ENCODE data around the gene MAPK6. TPM values are rescaled to one million over a fixed set of nuclear protein-coding genes. Genes with fewer than 3 reads are reported as not detected.

Gene MAPK6
- total RNA-seq, 3 donors from 2014 or later: 47.6 to 86.8 (median 73.9) TPM

DNA sequence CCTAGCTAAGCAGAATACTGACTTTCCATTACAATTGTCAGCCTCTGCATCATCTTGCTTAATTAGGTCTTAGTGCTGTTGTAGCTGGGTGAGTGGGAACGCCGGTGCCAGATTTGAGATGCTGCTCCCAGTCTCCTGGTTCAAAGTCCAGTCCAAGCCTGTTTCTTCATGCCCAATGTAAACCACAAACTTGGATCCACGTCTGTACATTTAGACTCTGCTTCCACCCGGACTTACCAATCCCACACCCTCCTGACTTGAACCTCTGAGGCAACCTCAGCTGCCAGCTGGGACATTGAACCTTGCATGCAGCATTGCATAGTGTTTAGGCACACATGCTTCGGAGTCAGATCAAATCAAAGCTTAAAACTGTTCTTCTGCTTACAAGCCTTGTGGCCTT, 50.5 kb downstream of the MAPK6 start:
- peak; percentile 74 for ATAC-seq
- no peak overlapping the region for H3K4me3 ChIP-seq
- peaks cover 32% of the 10 kb centered on the region for H3K4me1 ChIP-seq (ENCODE audit: low read depth)
- DNase-seq: peak in 2 of 3 donors; percentile 58 to 74
- no peaks in the 10 kb centered on the region for H3K9me3 ChIP-seq
- TF ChIP-seq, protein P1, sequence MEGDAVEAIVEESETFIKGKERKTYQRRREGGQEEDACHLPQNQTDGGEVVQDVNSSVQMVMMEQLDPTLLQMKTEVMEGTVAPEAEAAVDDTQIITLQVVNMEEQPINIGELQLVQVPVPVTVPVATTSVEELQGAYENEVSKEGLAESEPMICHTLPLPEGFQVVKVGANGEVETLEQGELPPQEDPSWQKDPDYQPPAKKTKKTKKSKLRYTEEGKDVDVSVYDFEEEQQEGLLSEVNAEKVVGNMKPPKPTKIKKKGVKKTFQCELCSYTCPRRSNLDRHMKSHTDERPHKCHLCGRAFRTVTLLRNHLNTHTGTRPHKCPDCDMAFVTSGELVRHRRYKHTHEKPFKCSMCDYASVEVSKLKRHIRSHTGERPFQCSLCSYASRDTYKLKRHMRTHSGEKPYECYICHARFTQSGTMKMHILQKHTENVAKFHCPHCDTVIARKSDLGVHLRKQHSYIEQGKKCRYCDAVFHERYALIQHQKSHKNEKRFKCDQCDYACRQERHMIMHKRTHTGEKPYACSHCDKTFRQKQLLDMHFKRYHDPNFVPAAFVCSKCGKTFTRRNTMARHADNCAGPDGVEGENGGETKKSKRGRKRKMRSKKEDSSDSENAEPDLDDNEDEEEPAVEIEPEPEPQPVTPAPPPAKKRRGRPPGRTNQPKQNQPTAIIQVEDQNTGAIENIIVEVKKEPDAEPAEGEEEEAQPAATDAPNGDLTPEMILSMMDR (IDR thresholded peaks at IDR 0.05): no peak
- intact Hi-C loops (cut with DNase I, micrococcal nuclease): no loop called here
- H3K36me3 ChIP-seq (ENCODE audit: low read depth): no peaks in the 10 kb centered on the region

- ATAC-seq (peak; percentile 87), DNase-seq (peak in 1 of 3 donors; percentile 83)
- peaks cover 36% of the 10 kb centered on the region for H3K4me1 ChIP-seq (ENCODE audit: low read depth)
- H3K36me3 ChIP-seq (ENCODE audit: low read depth): no peaks in the 10 kb centered on the region
- intact Hi-C loops (cut with DNase I, micrococcal nuclease): loop anchor here in 1 of 2 donors (5.0 kb wide), 1 partner anchor 59 kb away; no protein-coding TSS in a partner anchor
- H3K4me3 ChIP-seq: no peak overlapping the region
- H3K9me3 ChIP-seq: no peaks in the 10 kb centered on the region
- TF ChIP-seq, protein P1 (IDR thresholded peaks at IDR 0.05): no peak
Measured at GRCh38 chr15:52071570-52071969, 52.6 kb downstream of the MAPK6 start.

DNA sequence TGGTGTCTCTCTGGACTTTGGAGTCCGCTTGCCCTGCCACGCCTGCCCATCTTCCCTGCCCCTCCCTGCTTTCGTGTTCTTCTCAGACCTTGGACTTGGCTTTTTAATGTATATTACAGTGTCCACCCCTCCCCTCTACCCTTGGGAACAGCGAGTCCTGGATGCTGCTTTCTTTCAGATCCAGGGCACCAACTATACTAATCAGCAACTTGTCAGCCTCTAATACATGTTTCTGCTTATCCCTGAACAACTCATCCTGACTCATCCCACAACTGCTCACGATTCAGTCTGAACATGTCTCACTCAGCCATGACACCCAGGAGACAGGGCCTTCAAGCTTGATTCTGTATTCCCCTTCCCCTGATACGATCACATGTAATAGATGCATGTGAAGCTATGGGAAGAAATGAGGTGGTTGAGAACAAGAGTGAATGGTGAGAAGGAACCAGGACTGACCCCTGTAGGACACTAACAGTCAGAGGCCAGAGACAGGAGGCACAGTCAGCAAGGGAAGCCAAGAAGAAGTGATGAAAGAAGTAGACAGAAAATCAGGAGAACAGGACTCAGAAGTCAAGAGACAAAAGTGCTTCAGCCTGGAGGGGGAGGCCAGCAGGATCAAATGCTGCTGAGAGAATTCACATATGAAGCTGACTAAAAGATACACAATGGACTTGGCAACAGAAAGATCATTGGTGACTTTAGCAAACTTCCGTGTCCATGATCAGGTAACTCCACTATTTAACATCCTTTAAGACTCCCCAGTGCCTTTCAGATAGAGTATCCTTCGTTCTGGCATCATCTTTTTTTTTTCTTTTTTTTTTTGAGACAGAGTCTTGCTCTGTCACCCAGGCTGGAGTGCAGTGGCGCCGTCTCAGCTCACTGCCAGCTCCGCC, 58.1 kb downstream of the MAPK6 start:
- DNase-seq (peak in 2 of 3 donors; percentile 54 to 61), ATAC-seq (peak; percentile 85)
- TF ChIP-seq, protein P1 (IDR thresholded peaks at IDR 0.05): no peak
- Histone ChIP-seq H3K36me3 (ENCODE audit: low read depth) (no peaks in the 10 kb centered on the region), H3K9me3 (no peaks in the 10 kb centered on the region), H3K4me1 (ENCODE audit: low read depth) (peaks cover 13% of the 10 kb centered on the region), H3K4me3 (no peak overlapping the region)
- intact Hi-C loops (cut with DNase I, micrococcal nuclease): no loop called here

DNA sequence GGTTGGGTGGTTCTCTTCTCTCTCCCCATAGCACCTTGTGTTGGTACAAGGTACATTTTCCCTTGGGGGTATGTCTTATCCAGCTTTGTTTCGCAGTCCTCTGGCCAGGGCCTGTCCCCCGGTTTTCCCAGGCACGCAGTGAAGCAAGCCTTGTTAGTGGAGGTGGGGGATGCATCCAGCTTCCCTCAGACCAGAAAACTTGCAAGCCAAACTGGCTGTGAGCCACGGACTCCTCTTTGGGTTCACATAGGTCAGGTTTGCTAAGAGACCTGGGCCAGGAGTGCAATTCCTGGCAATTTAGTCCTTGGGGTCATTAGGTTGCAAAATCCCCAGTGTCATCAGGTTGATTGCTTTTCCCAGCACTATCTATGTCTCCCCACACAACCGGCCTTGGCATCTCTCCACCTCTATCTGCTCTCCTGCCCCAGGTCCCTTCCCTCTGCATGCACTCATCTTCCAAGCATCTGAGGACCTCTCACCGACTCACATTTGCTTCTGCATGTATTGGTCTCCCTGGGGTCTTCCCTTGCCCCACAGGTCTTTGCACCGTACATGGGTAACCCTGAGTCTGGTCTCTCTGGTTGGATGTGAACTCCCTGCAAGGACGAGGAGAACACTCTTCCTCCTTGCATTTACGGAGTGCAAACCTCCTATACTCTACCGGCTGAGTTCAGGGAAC, 59.3 kb downstream of the MAPK6 start:
- Histone ChIP-seq H3K9me3 (no peaks in the 10 kb centered on the region), H3K4me1 (ENCODE audit: low read depth) (peaks cover 12% of the 10 kb centered on the region), H3K36me3 (ENCODE audit: low read depth) (no peaks in the 10 kb centered on the region), H3K4me3 (no peak overlapping the region)
- ATAC-seq (peak; percentile 3), DNase-seq (no peak)
- intact Hi-C loops (cut with DNase I, micrococcal nuclease): no loop called here
- TF ChIP-seq, protein P1 (IDR thresholded peaks at IDR 0.05): no peak

- DNase-seq: peak; percentile 75 to 96 (median 89)
- H3K36me3 ChIP-seq (ENCODE audit: low read depth): no peaks in the 10 kb centered on the region
- H3K4me1 ChIP-seq (ENCODE audit: low read depth): peaks cover 12% of the 10 kb centered on the region
- ATAC-seq: peak; percentile 63
- no peaks in the 10 kb centered on the region for H3K9me3 ChIP-seq
- no peak overlapping the region for H3K4me3 ChIP-seq
- intact Hi-C loops (cut with DNase I, micrococcal nuclease): no loop called here
- TF ChIP-seq, protein P1 (IDR thresholded peaks at IDR 0.05): peak; percentile 64
Measured at GRCh38 chr15:52078876-52079700, 60.1 kb downstream of the MAPK6 start.
